Fibroblast of pulmonary artery (primary cell): ENCODE data around the gene GNG7.
A peak's percentile ranks its signal among the peaks of the same experiment; 100 is the strongest.
"Not testable (repeated sequence)": the region's sequence is repeated elsewhere in the genome, so short reads cannot be mapped to it uniquely, and the experiment has no call there.

Experiments
- DNase-seq: peaks from one replicate; pipeline ENCODE4 v3.0.0-alpha.2; 2010; ENCODE audit warnings: low read depth
- H3K4me3 ChIP-seq: replicated peaks from 2 replicates; pipeline ENCODE4 v1.5.1; 2011; ENCODE audit warnings: low read depth, mild to moderate bottlenecking, control low read depth, low read length, moderate library complexity
- CTCF ChIP-seq: IDR thresholded peaks from 2 replicates; pipeline ENCODE4 v1.5.1; 2011; ENCODE audit warnings: mild to moderate bottlenecking, control low read depth, low read length, inconsistent platforms; ENCODE audit errors: missing control alignments

Gene GNG7

GRCh38 chr19:2524840-2525723 lies 177.4 kb downstream of the GNG7 start:
- peak; percentile 39 for DNase-seq
- no peak for TF ChIP-seq CTCF
- H3K4me3 ChIP-seq, result peak overlapping the region; percentile 30

- no peak for TF ChIP-seq CTCF
- no peak overlapping the region for H3K4me3 ChIP-seq
- DNase-seq, result no peak
These were observed 178.1 kb downstream of the GNG7 start for GRCh38 chr19:2524361-2524839.

GRCh38 chr19:2523630-2524311 lies 178.7 kb downstream of the GNG7 start:
- peak; percentile 48 for TF ChIP-seq CTCF
- no peak overlapping the region for H3K4me3 ChIP-seq
- peak; percentile 57 for DNase-seq

- no peak for TF ChIP-seq CTCF
- DNase-seq, result no peak
- H3K4me3 ChIP-seq, result no peak overlapping the region
These were observed 183.0 kb downstream of the GNG7 start for GRCh38 chr19:2519482-2519881.

- not testable (repeated sequence) for DNase-seq, H3K4me3 ChIP-seq
These were observed 183.6 kb downstream of the GNG7 start for GRCh38 chr19:2518856-2519255.

GRCh38 chr19:2517881-2518601 lies 184.5 kb downstream of the GNG7 start:
- no peak overlapping the region for H3K4me3 ChIP-seq
- TF ChIP-seq CTCF, result no peak
- no peak for DNase-seq

GRCh38 chr19:2516727-2517126 lies 185.8 kb downstream of the GNG7 start:
- H3K4me3 ChIP-seq, result no peak overlapping the region
- no peak for DNase-seq
- no peak for TF ChIP-seq CTCF
